Liver (tissue), 9 donors: ENCODE measurements around the gene ARFRP1. TPM values are rescaled to one million over a fixed set of nuclear protein-coding genes. Genes with fewer than 3 reads are reported as not detected.

ENCODE experiments used
- DNase-seq: peaks from one replicate; pipeline ENCODE4 v3.0.0-alpha.2; 2017; ENCODE audit warnings: low spot score
- H3K27ac ChIP-seq, 2 donors: one replicate each; pipeline ENCODE4 v1.7.0; 2013; ENCODE audit warnings: inconsistent platforms in 2 of 2, low read length in 2 of 2, control low read depth in 1 of 2, low read depth in 1 of 2, mild to moderate bottlenecking in 1 of 2
- H3K27me3 ChIP-seq, 4 donors: one replicate each; pipeline versions ENCODE4 v1.6.1 to v1.7.0; 2013; ENCODE audit warnings: low read length in 3 of 4, inconsistent platforms in 1 of 4, mild to moderate bottlenecking in 1 of 4, moderate library complexity in 1 of 4; ENCODE audit not compliant: control insufficient read depth in 4 of 4, insufficient read depth in 4 of 4
- H3K36me3 ChIP-seq, 4 donors: one replicate each; pipeline versions ENCODE4 v1.6.1 to v1.7.0; 2013; ENCODE audit warnings: low read length in 3 of 4, mild to moderate bottlenecking in 3 of 4, low read depth in 1 of 4, moderate library complexity in 1 of 4; ENCODE audit not compliant: control insufficient read depth in 4 of 4, insufficient read depth in 3 of 4
- H3K4me1 ChIP-seq, 4 donors: one replicate each; pipeline versions ENCODE4 v1.6.1 to v1.7.0; 2013; ENCODE audit warnings: low read length in 3 of 4, mild to moderate bottlenecking in 3 of 4, moderate library complexity in 1 of 4; ENCODE audit not compliant: control insufficient read depth in 4 of 4, insufficient read depth in 4 of 4
- H3K4me3 ChIP-seq, 3 donors: one replicate each; pipeline versions ENCODE4 v1.6.1 to v1.7.0; 2013; ENCODE audit warnings: low read length in 3 of 3, control low read depth in 1 of 3, low read depth in 1 of 3, mild to moderate bottlenecking in 1 of 3
- H3K9ac ChIP-seq, 2 donors: one replicate each; pipeline ENCODE4 v1.7.0; 2013; ENCODE audit warnings: low read length in 2 of 2, mild to moderate bottlenecking in 2 of 2, moderate library complexity in 2 of 2, control low read depth in 1 of 2, low read depth in 1 of 2
- H3K9me3 ChIP-seq, 4 donors: one replicate each; pipeline versions ENCODE4 v1.6.1 to v1.7.0; 2013; ENCODE audit warnings: low read length in 3 of 4; ENCODE audit not compliant: control insufficient read depth in 4 of 4
- EGR1 ChIP-seq, 2 donors: IDR thresholded peaks; 2 replicates each; pipeline ENCODE4 v1.6.1; 2016 to 2018; ENCODE audit warnings: antibody characterized with exemption in 2 of 2, low read depth in 2 of 2
- FOXA2 ChIP-seq: IDR thresholded peaks from 2 replicates; pipeline ENCODE4 v1.6.1; 2016; ENCODE audit warnings: antibody characterized with exemption
- HNF4A ChIP-seq, 2 donors: conservative IDR thresholded peaks; 2 replicates each; pipeline ENCODE4 v1.6.1; 2016; ENCODE audit warnings: antibody characterized with exemption in 2 of 2, mild to moderate bottlenecking in 2 of 2
- HNF4G ChIP-seq: IDR thresholded peaks from 2 replicates; pipeline ENCODE4 v1.6.1; 2016; ENCODE audit warnings: antibody characterized with exemption
- MAX ChIP-seq: IDR thresholded peaks from 2 replicates; pipeline ENCODE4 v1.6.1; 2016; ENCODE audit warnings: antibody characterized with exemption
- NR2F2 ChIP-seq: IDR thresholded peaks from 2 replicates; pipeline ENCODE4 v1.6.1; 2016; ENCODE audit warnings: antibody characterized with exemption
- RXRA ChIP-seq, 2 donors: IDR thresholded peaks; 2 replicates each; pipeline ENCODE4 v1.6.1; 2017 to 2018; ENCODE audit warnings: antibody characterized with exemption in 2 of 2, mild to moderate bottlenecking in 1 of 2
- TAF1 ChIP-seq: conservative IDR thresholded peaks from 2 replicates; pipeline ENCODE4 v1.6.1; 2016; ENCODE audit warnings: antibody characterized with exemption, mild to moderate bottlenecking
- YY1 ChIP-seq: IDR thresholded peaks from 2 replicates; pipeline ENCODE4 v1.6.1; 2016; ENCODE audit warnings: antibody characterized with exemption, mild to moderate bottlenecking
- WGBS: extraction: QIAGEN DNeasy Blood & Tissue Kit; methylation state at CpG from one replicate; pipeline ENCODE4 v1.1.7; 2013; 5-methylcytosine and 5-hydroxymethylcytosine counted together
- polyA plus RNA-seq, 2 donors: library from polyadenylated mRNA; stranded (reverse) in 1 of 2; unstranded in 1 of 2; fragments of 200-250 nt in 1 of 2; fragments of >200 nt in 1 of 2; fragmentation: Nextera tagmentation in 1 of 2; extraction: Ambion mirVana in 1 of 2; gene quantifications; one replicate each; pipeline versions ENCODE4 v1.2.1 to v1.2.3, GENCODE V29; 2013 to 2015
- total RNA-seq, 2 donors: library from RNA; depleted of rRNA; stranded (reverse); fragments of >200 nt; gene quantifications; one replicate each; pipeline ENCODE4 v1.2.3, GENCODE V29; 2014
- TF ChIP-seq, protein P1 (sequence below): fragments of 150-350 bp; IDR thresholded peaks from 2 replicates; pipeline ENCODE4 v1.5.1; 2017; ENCODE audit warnings: improper control_type of control experiment, low read depth, low read length; ENCODE audit not compliant: missing input control
- TF ChIP-seq, protein P2 (sequence below): IDR thresholded peaks from 2 replicates; pipeline ENCODE4 v1.6.1; 2016; ENCODE audit warnings: antibody characterized with exemption
- TF ChIP-seq, protein P3 (sequence below): IDR thresholded peaks from 2 replicates; pipeline ENCODE4 v1.6.1; 2016; ENCODE audit warnings: antibody characterized with exemption, mild to moderate bottlenecking
- donor health status: healthy.
- donor health status: healthy.
- donor health status: healthy.
- donor health status: healthy.
- donor health status: healthy.

The ARFRP1 gene
- total and polyA plus RNA-seq, 4 donors, result 14.2 to 26.9 (median 20.5) TPM

- TF ChIP-seq, protein P1, sequence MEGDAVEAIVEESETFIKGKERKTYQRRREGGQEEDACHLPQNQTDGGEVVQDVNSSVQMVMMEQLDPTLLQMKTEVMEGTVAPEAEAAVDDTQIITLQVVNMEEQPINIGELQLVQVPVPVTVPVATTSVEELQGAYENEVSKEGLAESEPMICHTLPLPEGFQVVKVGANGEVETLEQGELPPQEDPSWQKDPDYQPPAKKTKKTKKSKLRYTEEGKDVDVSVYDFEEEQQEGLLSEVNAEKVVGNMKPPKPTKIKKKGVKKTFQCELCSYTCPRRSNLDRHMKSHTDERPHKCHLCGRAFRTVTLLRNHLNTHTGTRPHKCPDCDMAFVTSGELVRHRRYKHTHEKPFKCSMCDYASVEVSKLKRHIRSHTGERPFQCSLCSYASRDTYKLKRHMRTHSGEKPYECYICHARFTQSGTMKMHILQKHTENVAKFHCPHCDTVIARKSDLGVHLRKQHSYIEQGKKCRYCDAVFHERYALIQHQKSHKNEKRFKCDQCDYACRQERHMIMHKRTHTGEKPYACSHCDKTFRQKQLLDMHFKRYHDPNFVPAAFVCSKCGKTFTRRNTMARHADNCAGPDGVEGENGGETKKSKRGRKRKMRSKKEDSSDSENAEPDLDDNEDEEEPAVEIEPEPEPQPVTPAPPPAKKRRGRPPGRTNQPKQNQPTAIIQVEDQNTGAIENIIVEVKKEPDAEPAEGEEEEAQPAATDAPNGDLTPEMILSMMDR, result no peak
- TF ChIP-seq HNF4G, result no peak
- TF ChIP-seq TAF1, result no peak
- TF ChIP-seq NR2F2, result no peak
- TF ChIP-seq, protein P2, sequence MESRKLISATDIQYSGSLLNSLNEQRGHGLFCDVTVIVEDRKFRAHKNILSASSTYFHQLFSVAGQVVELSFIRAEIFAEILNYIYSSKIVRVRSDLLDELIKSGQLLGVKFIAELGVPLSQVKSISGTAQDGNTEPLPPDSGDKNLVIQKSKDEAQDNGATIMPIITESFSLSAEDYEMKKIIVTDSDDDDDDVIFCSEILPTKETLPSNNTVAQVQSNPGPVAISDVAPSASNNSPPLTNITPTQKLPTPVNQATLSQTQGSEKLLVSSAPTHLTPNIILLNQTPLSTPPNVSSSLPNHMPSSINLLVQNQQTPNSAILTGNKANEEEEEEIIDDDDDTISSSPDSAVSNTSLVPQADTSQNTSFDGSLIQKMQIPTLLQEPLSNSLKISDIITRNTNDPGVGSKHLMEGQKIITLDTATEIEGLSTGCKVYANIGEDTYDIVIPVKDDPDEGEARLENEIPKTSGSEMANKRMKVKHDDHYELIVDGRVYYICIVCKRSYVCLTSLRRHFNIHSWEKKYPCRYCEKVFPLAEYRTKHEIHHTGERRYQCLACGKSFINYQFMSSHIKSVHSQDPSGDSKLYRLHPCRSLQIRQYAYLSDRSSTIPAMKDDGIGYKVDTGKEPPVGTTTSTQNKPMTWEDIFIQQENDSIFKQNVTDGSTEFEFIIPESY, result no peak
- peak in 1 of 2 donors; percentile 10 for TF ChIP-seq HNF4A (conservative IDR thresholded peaks at IDR 0.05)
- H3K9me3 ChIP-seq, result no peaks in the 10 kb centered on the region
- no peak within 1 kb of the TSS for H3K27ac ChIP-seq
- H3K36me3 ChIP-seq, result peaks cover 0 to 3% (median under 1%) of the 10 kb centered on the region in 4 donors
- H3K4me1 ChIP-seq, result peaks cover 7 to 22% (median 13%) of the 10 kb centered on the region in 4 donors
- no peaks in the 10 kb centered on the region for H3K27me3 ChIP-seq
- DNase-seq, result no peak
- no peak within 1 kb of the TSS for H3K4me3 ChIP-seq
- WGBS, result 39% methylated on average over 52 of the region's 52 CpGs
- H3K9ac ChIP-seq, result no peak within 1 kb of the TSS
Observed at GRCh38 chr20:63696628-63697356, 11.0 kb downstream of the ARFRP1 start, which contains the start of gene TNFRSF6B. Gene TNFRSF6B, plus strand, starts transcription at chr20:63696652. Its CDS starts 116 bp downstream, at chr20:63696768.

DNA sequence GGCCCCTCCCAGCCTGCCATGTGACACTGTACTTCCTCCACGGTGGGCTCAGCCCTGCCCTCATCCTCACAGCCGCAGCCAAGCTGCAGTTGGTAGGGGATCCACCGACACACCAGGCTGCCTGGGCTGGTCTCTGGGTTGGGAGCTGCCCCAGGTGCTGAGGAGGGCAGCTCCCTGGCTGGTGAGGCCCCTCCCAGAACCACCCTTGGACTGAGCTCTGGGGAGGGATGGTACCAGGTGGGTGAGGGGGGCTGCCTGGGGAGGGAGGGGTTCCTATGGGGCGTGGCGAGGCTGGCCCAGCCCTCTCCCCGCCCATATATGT lies 11.5 kb downstream of the ARFRP1 start:
- Histone ChIP-seq H3K4me3 (no peak overlapping the region), H3K27me3 (no peaks in the 10 kb centered on the region), H3K9me3 (no peaks in the 10 kb centered on the region), H3K36me3 (peaks cover 0 to 3% (median 1%) of the 10 kb centered on the region in 4 donors), H3K27ac (no peak overlapping the region), H3K4me1 (peaks cover 7 to 22% (median 13%) of the 10 kb centered on the region in 4 donors), H3K9ac (no peak overlapping the region)
- WGBS, result 41% methylated on average over 6 of the region's 6 CpGs
- peak; percentile 62 for DNase-seq
- TF ChIP-seq RXRA (IDR thresholded peaks at IDR 0.05), result no peak
- TF ChIP-seq MAX, result no peak
- no peak for TF ChIP-seq YY1
- no peak for TF ChIP-seq EGR1 (IDR thresholded peaks at IDR 0.05; ENCODE audit: low read depth in 2 of 2)
- TF ChIP-seq, protein P1, result no peak
- no peak for TF ChIP-seq TAF1
- TF ChIP-seq, protein P3, sequence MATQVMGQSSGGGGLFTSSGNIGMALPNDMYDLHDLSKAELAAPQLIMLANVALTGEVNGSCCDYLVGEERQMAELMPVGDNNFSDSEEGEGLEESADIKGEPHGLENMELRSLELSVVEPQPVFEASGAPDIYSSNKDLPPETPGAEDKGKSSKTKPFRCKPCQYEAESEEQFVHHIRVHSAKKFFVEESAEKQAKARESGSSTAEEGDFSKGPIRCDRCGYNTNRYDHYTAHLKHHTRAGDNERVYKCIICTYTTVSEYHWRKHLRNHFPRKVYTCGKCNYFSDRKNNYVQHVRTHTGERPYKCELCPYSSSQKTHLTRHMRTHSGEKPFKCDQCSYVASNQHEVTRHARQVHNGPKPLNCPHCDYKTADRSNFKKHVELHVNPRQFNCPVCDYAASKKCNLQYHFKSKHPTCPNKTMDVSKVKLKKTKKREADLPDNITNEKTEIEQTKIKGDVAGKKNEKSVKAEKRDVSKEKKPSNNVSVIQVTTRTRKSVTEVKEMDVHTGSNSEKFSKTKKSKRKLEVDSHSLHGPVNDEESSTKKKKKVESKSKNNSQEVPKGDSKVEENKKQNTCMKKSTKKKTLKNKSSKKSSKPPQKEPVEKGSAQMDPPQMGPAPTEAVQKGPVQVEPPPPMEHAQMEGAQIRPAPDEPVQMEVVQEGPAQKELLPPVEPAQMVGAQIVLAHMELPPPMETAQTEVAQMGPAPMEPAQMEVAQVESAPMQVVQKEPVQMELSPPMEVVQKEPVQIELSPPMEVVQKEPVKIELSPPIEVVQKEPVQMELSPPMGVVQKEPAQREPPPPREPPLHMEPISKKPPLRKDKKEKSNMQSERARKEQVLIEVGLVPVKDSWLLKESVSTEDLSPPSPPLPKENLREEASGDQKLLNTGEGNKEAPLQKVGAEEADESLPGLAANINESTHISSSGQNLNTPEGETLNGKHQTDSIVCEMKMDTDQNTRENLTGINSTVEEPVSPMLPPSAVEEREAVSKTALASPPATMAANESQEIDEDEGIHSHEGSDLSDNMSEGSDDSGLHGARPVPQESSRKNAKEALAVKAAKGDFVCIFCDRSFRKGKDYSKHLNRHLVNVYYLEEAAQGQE, result no peak
- TF ChIP-seq FOXA2, result no peak
